Measurements from ENCODE around the gene SPATA31C1. TPM values are rescaled to one million over a fixed set of nuclear protein-coding genes. Genes with fewer than 3 reads are reported as not detected.

Gene SPATA31C1
- total RNA-seq, 1 experiment from 2014 or later = 0.15 TPM

DNA sequence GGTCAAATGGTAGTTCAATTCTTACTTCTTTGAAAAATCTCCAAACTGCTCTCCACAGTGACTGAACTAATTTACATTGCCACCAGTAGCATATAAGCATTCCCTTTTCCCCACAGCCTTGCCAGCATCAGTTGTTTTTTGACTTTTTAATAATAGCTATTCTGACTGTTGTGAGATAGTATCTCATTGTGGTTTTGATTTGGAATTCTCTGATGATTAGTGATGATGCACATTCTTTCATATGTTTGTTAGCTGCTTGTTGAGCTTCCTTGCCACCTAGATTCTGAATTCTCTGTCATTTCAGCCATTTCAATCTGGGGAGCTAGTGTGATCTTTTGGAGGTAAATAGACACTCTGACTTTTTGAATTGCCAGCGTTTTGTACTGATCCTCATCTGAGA, 32.5 kb downstream of the SPATA31C1 start:
- H3K27me3 Mint-ChIP-seq (ENCODE audit: low read depth) = peaks cover 8% of the 10 kb centered on the region
- Histone ChIP-seq H2BK20ac (ENCODE audit: low read depth, low read length, poor library complexity, severe bottlenecking) (no peak overlapping the region), H3K79me1 (ENCODE audit: insufficient read depth, low read depth, low read length, poor library complexity, severe bottlenecking) (no peaks in the 10 kb centered on the region), H3K9ac (ENCODE audit: extremely low read depth, insufficient read length, low read length) (no peak overlapping the region), H3K23me2 (ENCODE audit: insufficient read length, low read depth, low read length, poor library complexity, severe bottlenecking) (no peaks in the 10 kb centered on the region), H3K4me1 (ENCODE audit: insufficient read depth, low read length) (no peaks in the 10 kb centered on the region), H2AFZ (ENCODE audit: low read length) (no peak overlapping the region), H3K4ac (ENCODE audit: low read depth, low read length) (no peak overlapping the region), H2BK12ac (ENCODE audit: insufficient read length, low read depth, low read length) (no peak overlapping the region), H3K14ac (ENCODE audit: insufficient read depth, low read length) (no peak overlapping the region), H3T11ph (ENCODE audit: low read length) (no peak overlapping the region), H2BK120ac (ENCODE audit: low read depth, low read length, poor library complexity, severe bottlenecking) (no peak overlapping the region), H3K23ac (ENCODE audit: insufficient read length, low read depth, low read length) (no peak overlapping the region), H3K56ac (ENCODE audit: insufficient read length, low read depth, low read length) (no peak overlapping the region), H4K8ac (replicated peaks; ENCODE audit: insufficient read length, low read depth, low read length) (no peak overlapping the region), H3K27me3 (ENCODE audit: insufficient read depth, low read length) (no peaks in the 10 kb centered on the region), H4K20me1 (ENCODE audit: control insufficient read depth, insufficient read depth, insufficient read length) (no peaks in the 10 kb centered on the region), H2BK15ac (ENCODE audit: low read depth, low read length) (no peak overlapping the region), H3K27ac (ENCODE audit: insufficient read length, low read depth, low read length) (no peak overlapping the region), H3K79me2 (ENCODE audit: insufficient read depth, low read length) (no peaks in the 10 kb centered on the region), H4K91ac (ENCODE audit: insufficient read length, low read depth, low read length) (no peak overlapping the region), H2BK5ac (ENCODE audit: insufficient read length, low read length) (no peak overlapping the region), H3K18ac (ENCODE audit: insufficient read length, low read depth, low read length) (no peak overlapping the region), H2AK5ac (ENCODE audit: insufficient read length, low read length) (no peak overlapping the region), H4K5ac (ENCODE audit: insufficient read length, low read depth, low read length) (no peak overlapping the region), H3K4me2 (ENCODE audit: insufficient read depth, insufficient read length, low read length) (no peak overlapping the region), H3K9me3 (ENCODE audit: control insufficient read depth, low read depth, low read length) (no peaks in the 10 kb centered on the region)
- no CpG with 5 or more reads among the region's 1 CpG for WGBS (ENCODE audit: extremely low coverage, insufficient read length, low lambda C conversion rate)
- H3K4me3 Mint-ChIP-seq = no peak overlapping the region
- H3K27ac Mint-ChIP-seq = no peak overlapping the region; a peak in 1 of 7 replicates
- TF ChIP-seq, protein P1, sequence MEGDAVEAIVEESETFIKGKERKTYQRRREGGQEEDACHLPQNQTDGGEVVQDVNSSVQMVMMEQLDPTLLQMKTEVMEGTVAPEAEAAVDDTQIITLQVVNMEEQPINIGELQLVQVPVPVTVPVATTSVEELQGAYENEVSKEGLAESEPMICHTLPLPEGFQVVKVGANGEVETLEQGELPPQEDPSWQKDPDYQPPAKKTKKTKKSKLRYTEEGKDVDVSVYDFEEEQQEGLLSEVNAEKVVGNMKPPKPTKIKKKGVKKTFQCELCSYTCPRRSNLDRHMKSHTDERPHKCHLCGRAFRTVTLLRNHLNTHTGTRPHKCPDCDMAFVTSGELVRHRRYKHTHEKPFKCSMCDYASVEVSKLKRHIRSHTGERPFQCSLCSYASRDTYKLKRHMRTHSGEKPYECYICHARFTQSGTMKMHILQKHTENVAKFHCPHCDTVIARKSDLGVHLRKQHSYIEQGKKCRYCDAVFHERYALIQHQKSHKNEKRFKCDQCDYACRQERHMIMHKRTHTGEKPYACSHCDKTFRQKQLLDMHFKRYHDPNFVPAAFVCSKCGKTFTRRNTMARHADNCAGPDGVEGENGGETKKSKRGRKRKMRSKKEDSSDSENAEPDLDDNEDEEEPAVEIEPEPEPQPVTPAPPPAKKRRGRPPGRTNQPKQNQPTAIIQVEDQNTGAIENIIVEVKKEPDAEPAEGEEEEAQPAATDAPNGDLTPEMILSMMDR (conservative IDR thresholded peaks at IDR 0.05) = no peak
- H3K9me3 Mint-ChIP-seq = peaks cover 7% of the 10 kb centered on the region in 2 experiments
- H3K36me3 Mint-ChIP-seq (ENCODE audit: insufficient read depth in 1 of 3, low read depth in 3 of 3) = 0 out of 7 replicates have a peak, but pooled peaks cover 0 to 4% (median 0%) of the 10 kb centered on the region in 3 experiments
- DNase-seq = no peak
- H3K4me1 Mint-ChIP-seq = no peaks in the 10 kb centered on the region

Measured in H9 (cell line).